Activated CD4-positive, CD25-positive, alpha-beta regulatory T cell treated with anti-CD3 and anti-CD28 coated beads, Interleukin-2, amount 50 U/mL, for 24 hours (primary cell): ENCODE measurements around the gene RBMS1.
A peak's percentile ranks its signal among the peaks of the same experiment; 100 is the strongest.

Source experiments
- ATAC-seq, 2 donors: fragments of 150-1000 bp; cut with Tn5 transposase; one replicate each; pipeline ENCODE4 v1.10.0; 2021; ENCODE audit warnings: mild to moderate bottlenecking in 1 of 2, moderate library complexity in 1 of 2

RBMS1 gene, protein sequence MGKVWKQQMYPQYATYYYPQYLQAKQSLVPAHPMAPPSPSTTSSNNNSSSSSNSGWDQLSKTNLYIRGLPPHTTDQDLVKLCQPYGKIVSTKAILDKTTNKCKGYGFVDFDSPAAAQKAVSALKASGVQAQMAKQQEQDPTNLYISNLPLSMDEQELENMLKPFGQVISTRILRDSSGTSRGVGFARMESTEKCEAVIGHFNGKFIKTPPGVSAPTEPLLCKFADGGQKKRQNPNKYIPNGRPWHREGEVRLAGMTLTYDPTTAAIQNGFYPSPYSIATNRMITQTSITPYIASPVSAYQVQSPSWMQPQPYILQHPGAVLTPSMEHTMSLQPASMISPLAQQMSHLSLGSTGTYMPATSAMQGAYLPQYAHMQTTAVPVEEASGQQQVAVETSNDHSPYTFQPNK

DNA sequence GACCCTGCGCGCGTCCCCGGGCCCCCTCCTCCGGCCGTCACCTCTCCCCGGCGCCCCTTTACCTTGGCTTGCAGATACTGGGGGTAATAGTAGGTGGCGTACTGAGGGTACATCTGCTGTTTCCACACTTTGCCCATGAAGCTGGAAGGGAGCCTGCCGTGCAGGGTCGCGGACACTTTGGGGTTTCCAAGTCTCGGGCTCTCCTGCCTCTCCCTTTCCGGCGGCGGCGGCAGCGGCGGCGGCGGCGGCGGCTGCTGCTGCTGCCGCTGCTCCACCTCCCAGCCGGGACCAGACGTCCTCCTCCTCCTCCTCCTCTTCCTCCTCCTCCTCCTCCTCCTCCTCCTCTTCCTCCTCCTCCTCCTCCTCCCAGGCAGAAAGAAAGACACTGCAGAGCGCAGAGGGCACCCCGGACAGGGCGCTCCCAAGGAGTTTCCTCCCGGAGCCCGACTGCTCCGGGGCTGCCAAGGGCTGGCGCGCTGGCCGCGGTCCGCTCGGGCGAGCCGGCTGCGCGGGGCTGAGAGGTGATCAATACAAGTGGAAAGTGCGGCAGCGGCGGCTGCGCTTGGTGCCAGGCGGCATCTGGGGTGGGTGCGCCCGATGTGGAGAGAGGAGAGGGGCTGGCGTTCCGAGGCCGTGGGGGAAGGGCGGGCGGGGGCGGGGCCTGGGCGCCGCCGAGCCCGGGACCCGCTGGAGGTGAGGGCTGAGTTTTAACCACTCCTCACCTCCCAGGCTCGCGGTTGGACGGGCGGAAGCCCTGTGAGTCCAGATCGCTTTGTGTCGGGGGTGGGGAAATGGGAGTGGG is at the start of gene RBMS1:
Gene RBMS1, minus strand, starts transcription at position 581 of the 802 bp plus-strand sequence. Its CDS starts 444 bp downstream, at position 137.
- ATAC-seq = peak; percentile 46 to 55

DNA sequence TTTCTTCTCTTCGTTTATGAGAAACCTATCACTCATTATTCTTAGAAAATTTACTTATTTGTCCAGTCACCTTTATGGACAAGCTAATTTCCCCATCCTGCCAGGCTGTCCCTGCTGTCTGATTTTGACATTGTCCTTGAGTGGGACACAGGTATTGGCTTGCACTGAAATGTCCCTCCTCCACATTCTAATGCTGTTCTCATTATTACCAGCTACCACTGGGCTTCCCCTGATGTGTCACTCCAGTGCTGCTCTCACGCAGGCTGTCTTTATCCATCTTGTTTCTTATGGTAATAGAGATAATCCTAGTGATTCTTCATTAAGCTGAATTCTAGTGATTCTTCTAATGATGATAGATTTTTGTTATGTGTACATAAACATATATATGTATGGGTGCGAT is 48.1 kb upstream of the RBMS1 start:
- ATAC-seq = peak in 1 of 2 donors; percentile 43

DNA sequence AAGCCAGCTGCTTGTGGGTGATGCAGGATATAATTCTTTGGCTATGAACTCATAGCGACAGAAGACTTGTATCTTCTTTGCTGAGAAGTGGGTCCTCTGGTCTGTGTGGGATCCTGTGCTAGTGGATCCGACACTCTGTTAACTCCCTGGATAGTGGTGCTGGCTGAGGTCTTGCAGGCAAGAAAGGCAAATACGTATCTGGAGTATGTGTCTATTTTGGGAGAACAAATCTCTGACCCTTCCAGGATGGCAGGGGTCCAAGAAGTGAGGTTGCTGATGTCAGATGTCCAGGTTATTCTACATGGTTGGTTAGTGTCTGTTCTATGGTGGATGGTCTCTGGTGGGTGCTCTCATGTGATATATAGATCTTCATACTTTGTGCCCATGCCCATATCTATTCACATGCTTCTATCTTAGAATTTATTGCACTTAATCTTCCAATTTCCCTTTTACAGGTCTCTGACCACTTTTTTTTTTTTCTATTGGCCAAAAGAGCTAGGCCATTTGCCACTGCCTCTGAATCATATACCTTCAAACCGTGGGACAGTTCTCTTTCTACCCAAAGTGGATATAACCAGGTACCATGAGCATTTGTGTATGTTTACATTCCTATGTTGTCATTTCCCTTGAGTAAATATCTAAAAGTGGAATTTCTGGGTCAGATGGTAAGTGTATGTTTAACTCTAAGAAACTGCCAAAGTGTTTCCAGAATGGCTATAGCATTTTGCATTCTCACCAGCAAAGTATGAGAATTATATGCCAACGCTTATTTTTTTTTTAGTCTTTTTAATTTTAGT is 45.1 kb upstream of the RBMS1 start:
- ATAC-seq = no peak

DNA sequence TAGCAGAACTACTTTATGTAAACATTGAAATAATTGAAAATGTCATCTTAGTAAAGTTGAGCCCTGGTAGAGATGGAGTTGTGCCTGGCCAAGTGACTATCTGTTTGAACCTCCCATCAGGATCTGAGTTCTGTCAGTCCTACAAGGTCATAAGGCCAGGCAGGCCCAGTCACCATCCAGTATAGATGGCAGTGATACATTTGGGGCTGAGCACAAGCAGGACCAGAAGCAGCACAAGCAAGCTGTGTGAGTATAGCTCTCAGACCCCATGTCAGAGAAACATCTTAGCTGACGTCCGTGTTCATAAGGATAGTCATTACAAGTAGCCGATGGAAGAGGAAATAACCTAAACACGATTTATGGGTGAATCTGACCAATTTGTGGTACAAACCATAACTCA is 44.5 kb upstream of the RBMS1 start:
- ATAC-seq = no peak

DNA sequence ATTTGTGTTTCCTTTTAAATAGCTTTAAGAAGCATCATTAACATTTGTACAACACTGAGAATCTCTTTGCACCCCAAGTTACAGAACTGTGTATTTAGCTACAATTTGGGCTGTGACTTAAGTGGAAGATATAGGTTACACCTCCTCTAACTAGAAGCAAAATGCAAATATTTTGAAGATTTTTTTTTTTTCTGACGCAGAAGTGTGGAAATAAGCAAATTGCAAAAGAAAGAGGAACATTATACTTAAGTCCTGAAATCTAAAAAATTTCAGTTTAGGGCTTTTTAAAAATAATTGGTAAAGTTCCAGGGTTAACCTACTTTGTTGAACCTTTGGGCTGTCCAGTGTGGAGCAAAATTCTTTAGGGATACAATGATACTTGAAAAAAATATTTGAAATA is 41.4 kb upstream of the RBMS1 start:
- ATAC-seq = no peak

DNA sequence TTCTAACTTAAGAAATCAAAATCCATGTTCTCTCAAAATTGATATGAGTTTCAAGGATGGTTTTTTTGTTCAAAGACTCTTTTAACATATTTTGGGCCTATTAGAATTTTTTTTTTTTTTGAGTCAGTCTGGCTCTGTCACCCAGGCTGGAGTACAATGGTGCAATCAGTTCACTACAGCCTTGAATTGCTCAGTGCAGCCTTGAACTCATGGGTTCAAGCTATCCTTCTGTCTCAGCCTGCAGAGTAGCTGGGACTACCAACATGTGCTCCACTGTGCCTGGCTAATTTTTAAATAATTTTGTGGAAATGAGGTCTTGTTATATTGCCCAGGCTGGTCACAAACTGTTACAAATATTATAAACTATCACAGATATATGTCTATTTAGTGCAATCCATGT is 40.6 kb upstream of the RBMS1 start:
- ATAC-seq = no peak

DNA sequence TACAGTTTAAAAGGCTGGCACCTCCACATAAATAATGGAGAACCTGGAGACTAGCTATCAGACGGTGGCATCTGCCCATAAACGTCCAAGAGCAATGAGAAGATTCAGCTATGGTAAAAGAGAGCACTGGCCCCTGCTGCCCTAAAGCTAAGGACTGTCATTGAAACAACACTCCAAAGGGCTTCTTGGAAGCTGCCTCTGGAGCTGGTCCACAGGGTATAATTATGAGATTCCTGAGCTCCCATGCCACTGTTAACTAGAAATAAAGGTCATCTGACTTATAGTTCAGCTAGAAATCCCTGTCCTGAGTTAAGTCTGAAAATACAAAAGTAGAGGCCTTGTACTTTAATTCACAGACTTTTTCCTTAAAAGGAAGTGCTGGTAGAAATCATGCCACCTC is 39.9 kb upstream of the RBMS1 start:
- no peak for ATAC-seq

DNA sequence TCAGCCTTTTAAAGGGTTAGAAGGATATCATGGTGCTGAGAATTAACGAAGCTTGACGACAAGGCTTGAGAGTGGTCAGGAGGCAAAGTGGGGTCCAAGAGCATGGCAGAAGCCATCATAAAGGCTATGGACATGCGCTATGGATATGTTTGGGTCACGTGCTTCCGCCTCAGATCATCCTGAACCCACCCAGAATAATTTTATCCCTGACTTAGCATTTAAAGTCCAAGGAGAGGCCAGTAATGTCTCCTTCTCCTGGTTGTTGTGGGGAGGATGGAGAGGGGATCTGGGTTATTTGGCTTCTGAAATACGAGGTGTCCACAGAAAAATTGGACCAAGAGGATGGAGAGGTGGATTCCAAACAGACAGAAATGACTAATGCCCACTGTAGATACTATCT is 38.8 kb upstream of the RBMS1 start:
- ATAC-seq = no peak

DNA sequence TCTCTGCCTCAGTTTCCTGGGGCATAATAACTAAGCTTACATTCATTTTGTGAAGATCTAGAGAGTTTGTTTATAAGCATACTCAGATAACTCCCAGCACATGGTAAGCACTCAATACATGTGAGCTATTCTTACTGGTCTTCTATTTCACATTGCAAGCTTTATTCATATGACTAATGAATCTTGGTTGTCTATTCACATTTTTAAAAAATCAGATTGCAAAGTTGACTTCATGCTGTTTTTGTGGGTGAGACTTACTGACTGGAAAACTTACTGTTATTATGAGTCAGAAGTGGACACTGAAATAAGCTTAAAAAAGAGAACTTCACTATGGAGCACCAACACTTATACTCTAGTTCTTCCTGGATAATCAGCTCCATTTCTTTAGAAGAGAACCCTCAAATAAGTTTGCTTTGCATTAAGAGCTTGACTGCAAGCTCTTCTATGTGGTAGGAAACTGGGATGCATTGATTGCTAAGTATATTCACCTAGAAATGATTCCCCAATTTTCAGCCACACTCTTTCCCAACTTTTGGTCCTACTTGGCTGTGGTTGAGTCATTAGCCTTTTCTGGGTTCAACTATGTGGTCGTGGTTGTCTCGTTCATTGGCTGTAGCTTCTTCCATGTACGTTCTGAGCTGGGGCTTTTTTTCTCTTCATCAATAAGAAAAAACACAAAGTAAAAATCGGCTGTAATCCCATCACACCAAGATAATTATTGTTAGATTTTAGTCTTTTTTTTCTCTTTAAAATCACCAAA is 29.5 kb upstream of the RBMS1 start:
- ATAC-seq = no peak

DNA sequence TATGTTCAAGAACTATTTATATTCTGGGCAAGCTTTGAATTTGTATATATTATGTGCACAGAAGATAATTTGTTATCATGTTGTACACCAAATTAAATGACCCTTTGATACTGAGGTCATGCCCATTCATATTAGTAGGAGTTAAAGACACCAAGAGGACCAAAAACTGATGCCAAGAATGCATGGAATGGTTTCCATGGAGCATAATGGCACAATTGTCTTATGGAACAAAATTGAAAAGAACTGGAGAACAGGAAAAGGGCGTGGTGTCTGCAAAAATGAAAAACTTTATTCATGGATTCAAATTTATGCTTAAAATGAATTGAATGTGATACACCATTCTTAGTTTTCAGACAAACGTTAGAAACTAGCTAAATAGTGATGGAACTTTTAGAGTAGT is 24.1 kb upstream of the RBMS1 start:
- ATAC-seq = no peak

DNA sequence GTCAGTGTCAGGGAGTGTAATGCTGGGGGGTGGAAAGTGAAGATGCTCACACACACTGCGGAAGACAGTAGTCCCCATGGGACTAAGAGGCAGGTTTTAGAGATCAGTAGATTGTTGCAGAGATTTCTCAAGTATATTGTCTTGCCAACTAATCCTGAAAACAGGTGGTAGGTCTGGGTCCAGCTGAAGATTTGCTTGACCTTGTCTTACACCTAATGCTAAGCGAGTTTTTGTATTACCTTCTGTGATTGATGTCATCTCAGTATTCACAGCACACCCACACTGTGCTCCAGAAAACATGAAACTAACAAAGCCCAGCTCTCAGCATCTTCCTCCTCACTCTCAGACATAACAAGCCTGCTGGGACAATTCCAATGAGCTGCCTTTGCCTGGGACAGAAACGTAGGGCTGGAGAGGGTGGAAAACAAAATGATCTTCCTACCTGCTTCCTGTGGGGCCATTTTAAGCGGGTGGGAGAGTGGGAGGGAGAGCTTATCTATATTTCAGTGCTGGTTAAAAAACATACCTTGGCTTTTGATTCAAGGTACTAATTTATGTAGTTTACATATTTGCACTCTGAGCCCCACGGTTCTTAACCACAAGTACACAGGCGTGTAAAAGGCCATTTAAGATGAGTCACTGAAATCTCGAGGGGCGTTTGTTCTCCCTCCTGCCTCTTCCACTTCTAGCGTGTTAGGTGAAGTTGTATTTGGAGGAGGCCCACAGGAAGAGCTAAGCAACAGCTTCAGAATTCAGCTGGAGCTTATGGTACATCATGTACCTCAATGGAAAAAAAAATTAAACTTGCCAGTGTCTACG is 23.1 kb upstream of the RBMS1 start:
- ATAC-seq = peak in 1 of 2 donors; percentile 48

DNA sequence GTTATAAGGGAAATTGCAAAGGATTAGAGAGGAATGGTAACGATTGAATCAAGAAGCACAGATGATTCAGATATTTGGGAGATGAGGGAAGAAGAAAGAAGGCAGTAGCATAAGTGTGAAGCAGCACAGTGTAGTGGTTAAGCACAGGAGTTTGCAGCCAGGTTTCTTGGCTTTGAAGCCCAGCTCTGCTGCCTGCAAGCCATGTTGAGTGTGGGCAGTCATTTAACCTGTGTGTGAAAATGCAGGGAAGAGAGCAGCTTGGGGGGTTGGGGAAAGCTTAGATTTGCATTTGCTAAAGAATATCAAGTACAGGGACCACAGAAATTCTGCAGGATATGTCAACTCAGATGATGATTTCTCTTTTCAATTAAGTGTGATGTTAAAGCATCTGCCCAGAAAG is 21.5 kb upstream of the RBMS1 start:
- no peak for ATAC-seq

DNA sequence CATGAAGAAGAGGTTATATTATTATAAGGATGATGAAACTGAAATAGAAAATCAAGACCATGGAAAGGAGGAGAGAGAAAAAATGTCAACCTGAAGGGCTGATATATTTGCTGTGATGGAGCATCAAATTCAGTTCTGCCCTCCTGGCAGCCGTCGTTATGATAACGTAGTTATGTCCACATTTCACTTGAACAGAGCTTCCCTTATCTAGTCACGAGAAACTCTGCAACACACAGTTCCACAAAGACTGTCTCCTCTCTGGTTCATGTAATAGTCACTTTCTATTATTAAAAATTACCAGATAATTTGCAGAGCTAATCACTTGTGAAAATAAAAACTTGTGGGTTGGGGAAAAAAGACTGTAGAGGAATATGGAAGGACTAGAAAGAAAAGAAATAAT is 19.5 kb upstream of the RBMS1 start:
- no peak for ATAC-seq

DNA sequence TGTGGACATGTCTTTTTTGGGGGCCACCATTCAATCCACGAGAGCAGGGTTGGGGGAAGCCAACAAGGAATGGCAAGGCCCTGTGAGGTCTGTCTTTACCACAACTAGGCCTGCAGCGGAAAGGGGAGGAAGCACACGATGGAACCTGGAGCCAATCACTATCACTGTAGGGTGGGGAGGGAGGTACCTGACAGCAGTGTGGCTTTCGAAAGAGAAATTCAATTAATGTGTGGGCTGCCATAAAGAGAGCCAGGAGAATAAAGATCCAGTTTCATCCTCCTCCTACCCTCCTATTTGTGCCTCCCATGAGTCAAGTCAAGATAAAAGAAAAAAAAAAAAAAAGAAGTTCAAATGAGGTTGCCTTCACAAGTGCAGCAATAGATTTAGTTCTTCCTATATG is 18.9 kb upstream of the RBMS1 start:
- no peak for ATAC-seq

DNA sequence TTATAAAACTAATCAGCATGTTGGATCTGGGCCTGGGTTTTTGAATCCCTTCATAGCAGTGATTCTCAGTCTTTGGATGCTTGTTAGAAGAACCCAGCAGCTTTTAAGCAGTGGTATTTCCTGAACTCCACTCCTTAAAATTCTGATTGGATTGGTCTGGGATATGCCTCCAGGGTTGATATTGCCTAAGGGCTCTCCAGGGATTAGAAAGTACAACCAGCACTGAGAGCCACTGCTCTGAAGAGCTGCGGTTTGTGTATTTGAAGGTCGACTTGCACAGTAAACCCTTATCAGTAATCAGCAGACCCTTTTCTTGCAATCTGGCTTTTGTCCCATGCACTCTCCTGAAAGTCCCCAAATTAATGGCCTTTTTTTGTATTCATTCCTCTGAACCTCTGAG is 17.0 kb upstream of the RBMS1 start:
- ATAC-seq = no peak

DNA sequence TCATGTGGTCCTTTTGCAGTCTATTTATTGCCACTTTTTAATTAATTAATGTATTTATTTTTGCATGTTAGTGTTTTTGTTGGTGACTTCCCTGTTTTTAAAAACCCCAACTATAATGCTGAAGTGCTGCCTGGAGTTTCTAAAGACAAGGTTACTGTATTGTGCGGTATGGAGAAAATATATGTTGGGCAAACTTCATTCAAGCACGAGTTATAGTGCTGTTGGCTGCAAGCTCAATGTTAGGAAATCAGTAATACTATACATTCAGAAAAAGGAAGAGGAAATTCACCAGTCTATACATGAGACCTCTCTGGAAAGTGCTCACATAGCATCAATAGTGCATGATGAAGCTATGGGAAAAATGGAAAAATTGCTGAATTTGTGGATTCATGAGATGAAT is 15.4 kb upstream of the RBMS1 start:
- no peak for ATAC-seq

DNA sequence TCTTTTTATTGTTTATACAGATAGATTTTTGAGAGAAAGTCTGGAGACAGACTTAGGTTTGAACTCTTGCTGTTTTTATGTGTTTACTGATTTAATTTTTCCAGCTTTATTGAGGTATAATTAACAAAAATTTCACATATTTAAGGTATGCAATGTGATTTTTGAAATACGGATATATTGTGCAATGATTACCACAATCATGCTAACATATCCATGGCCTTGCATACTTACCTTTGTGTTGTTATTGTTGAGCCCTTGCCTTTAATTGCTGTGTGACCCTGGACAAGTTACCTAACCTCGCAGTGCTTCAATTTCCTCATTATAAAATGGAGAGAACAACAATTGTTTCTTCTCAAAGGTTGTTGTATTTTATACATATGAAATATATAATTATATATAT is 13.9 kb upstream of the RBMS1 start:
- no peak for ATAC-seq

DNA sequence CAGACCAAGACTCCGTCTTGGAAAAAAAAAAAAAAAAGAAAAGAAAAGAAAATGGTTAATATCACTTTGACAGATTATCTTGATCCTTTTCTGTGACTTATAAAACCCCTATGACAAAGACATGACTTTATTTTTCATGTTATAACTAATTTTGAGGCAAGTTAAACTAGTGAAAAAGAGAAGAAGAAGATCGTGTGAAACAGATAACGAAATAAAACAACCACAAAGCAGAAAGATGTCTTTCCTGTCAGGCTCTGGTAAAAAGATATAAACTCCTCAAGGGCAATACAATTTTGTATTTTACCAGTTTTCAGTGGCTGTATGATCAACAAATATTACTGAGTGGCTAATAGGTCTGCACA is 13.4 kb upstream of the RBMS1 start:
- ATAC-seq = peak; percentile 25 to 38

DNA sequence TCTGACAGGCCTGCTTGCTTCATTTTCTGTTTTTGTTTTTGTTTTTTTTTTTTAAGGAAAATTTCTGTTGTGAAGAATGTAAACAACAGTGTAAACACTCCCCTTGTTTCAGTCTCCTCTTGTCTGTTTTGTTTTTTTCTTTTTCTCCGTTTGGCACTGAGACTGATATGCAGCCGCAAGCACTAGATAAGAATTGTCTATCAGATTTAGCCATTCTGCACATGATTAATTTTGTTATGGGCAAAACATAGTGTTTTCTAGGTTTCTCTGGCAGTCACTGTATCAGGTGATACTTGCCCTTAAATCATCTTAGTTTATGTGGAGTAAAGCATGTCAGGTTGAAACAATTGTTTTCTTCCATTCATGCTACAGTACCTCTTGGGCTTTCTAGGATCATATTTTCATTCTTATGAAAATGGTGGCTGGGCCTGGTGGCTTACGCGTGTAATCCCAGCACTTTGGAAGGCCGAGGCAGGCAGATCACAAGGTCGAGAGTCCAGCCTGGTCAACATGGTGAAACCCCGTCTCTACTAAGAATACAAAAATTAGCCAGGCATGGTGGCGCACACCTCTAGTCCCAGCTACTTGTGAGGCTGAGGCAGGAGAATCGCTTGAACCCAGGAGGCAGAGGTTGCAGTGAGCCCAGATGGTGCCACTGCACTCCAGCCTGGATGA is 12.9 kb upstream of the RBMS1 start:
- ATAC-seq = no peak

DNA sequence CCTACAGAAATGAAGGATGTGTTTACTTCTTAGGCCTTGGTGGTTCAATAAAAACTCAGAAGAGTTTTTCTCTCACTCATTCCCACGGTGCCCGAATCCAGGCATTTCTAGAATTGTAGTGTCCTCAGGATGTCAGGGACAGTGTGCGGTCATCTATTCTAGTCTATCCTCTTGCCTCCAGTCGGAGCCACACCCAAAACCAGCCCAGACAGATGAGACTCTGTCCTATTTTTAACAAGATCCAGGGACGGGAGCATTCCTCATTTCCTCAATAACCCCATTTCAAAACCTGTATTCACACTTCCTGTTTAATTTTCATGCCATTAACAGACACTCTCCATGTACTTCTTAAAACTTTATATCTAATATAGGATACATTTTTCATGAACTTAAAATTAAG is 11.6 kb upstream of the RBMS1 start:
- no peak for ATAC-seq

DNA sequence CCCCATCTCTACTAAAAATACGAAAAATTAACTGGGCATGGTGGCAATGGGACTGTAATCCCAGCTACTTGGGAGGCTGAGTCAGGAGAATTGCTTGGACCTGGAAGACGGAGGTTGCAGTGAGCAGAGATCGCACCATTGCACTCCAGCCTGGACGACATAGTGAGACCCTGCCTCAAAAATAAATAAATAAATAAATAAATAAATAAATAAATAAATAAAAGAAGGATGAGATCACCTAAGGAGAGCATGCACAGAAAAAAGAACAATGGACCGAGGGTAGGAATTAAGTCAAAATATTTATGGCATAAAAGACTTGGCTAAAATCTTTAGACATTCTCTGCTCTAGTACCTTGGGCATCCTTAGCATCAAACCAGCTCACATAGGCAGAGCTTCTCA is 8.9 kb upstream of the RBMS1 start:
- no peak for ATAC-seq
